Prostate gland (tissue), 2 donors: Measurements from ENCODE around the gene FBXW7. TPM values are rescaled to one million over a fixed set of nuclear protein-coding genes. Genes with fewer than 3 reads are reported as not detected.

ENCODE experiments used
- DNase-seq: peaks from one replicate; pipeline ENCODE4 v3.0.0-alpha.2; 2019; ENCODE audit warnings: low spot score
- H3K27ac ChIP-seq, 2 donors: fragments of 200-600 bp; sonication (generic); 2 replicates each; pipeline ENCODE4 v1.5.1; 2017 to 2019
- H3K27me3 ChIP-seq: fragments of 200-600 bp; sonication (generic); replicated peaks from 2 replicates; pipeline ENCODE4 v1.5.1; 2019; ENCODE audit not compliant: insufficient read depth
- H3K36me3 ChIP-seq, 2 donors: fragments of 200-600 bp; sonication (generic); 1 replicate in 1 of 2; 2 replicates in 1 of 2; pipeline versions ENCODE4 v1.5.1 to v1.8.1; 2017 to 2019
- H3K4me1 ChIP-seq: fragments of 200-600 bp; sonication (generic); replicated peaks from 2 replicates; pipeline ENCODE4 v1.5.1; 2019
- H3K4me3 ChIP-seq, 2 donors: fragments of 200-600 bp; sonication (generic); 2 replicates each; pipeline ENCODE4 v1.5.1; 2017 to 2019
- H3K9me3 ChIP-seq: fragments of 200-600 bp; sonication (generic); 2 replicates; pipeline ENCODE4 v1.5.1; 2017
- POLR2A ChIP-seq: fragments of 450-650 bp; IDR thresholded peaks from one replicate; pipeline ENCODE4 v1.6.1; 2016; ENCODE audit warnings: antibody characterized with exemption, mild to moderate bottlenecking
- POLR2AphosphoS5 ChIP-seq: sonication (generic); formaldehyde crosslinking; IDR thresholded peaks from one replicate; pipeline ENCODE4 v1.6.1; 2017; ENCODE audit warnings: antibody characterized with exemption
- WGBS: methylation state at CpG from one replicate; pipeline ENCODE4 v1.1.5; 2018; 5-methylcytosine and 5-hydroxymethylcytosine counted together
- intact Hi-C: fragments of 100-400 bp; cut with DNase I; formaldehyde crosslinking; loops from one replicate; pipeline ENCODE4 v1.14.2; 2022
- total RNA-seq, 2 donors: library from RNA; depleted of rRNA; stranded (reverse); fragments of >200 nt; gene quantifications; one replicate each; pipeline ENCODE4 v1.1.0, GENCODE V29; 2016
- TF ChIP-seq, protein P1 (sequence below), 4 experiments: fragments of 200-600 bp in 2 of 4; fragments of 450-650 bp in 2 of 4; sonication (generic) in 2 of 4; IDR thresholded peaks; 1 replicate in 3 of 4; 2 replicates in 1 of 4; pipeline ENCODE4 v1.5.1; 2016 to 2019; ENCODE audit warnings: antibody characterized with exemption in 4 of 4, mild to moderate bottlenecking in 2 of 4, moderate library complexity in 2 of 4

Gene FBXW7
- total RNA-seq, 2 donors from 2014 or later, result 21.8 to 24.9 TPM

DNA sequence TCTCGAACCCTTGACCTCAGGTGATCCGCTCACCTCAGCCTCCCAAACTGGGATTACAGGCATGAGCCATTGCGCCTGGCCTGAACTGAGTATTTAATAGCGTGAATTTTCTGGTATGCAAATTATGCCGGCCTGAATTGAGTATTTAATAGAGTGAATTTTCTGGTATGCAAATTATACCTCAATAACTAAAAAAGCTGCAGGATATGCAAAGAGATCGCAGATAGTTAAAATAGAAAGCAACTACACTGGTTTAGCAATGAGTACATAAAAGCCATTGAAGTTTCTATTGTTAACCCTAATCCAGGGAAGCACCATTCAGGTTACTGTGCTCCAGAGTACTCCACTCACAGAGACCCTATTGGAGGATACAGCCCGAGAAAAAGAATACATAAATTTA lies 22.8 kb downstream of the FBXW7 start:
- no peaks in the 10 kb centered on the region for H3K36me3 ChIP-seq
- H3K4me3 ChIP-seq, result no peak overlapping the region
- DNase-seq, result no peak
- WGBS, result 93% methylated on average over 7 of the region's 7 CpGs
- H3K4me1 ChIP-seq, result no peaks in the 10 kb centered on the region
- TF ChIP-seq POLR2A (no peak), POLR2AphosphoS5 (no peak)
- TF ChIP-seq, protein P1, sequence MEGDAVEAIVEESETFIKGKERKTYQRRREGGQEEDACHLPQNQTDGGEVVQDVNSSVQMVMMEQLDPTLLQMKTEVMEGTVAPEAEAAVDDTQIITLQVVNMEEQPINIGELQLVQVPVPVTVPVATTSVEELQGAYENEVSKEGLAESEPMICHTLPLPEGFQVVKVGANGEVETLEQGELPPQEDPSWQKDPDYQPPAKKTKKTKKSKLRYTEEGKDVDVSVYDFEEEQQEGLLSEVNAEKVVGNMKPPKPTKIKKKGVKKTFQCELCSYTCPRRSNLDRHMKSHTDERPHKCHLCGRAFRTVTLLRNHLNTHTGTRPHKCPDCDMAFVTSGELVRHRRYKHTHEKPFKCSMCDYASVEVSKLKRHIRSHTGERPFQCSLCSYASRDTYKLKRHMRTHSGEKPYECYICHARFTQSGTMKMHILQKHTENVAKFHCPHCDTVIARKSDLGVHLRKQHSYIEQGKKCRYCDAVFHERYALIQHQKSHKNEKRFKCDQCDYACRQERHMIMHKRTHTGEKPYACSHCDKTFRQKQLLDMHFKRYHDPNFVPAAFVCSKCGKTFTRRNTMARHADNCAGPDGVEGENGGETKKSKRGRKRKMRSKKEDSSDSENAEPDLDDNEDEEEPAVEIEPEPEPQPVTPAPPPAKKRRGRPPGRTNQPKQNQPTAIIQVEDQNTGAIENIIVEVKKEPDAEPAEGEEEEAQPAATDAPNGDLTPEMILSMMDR (IDR thresholded peaks at IDR 0.05), result no peak
- no peaks in the 10 kb centered on the region for H3K9me3 ChIP-seq
- H3K27me3 ChIP-seq, result no peaks in the 10 kb centered on the region
- intact Hi-C loops, result no loop called here
- no peak overlapping the region for H3K27ac ChIP-seq

DNA sequence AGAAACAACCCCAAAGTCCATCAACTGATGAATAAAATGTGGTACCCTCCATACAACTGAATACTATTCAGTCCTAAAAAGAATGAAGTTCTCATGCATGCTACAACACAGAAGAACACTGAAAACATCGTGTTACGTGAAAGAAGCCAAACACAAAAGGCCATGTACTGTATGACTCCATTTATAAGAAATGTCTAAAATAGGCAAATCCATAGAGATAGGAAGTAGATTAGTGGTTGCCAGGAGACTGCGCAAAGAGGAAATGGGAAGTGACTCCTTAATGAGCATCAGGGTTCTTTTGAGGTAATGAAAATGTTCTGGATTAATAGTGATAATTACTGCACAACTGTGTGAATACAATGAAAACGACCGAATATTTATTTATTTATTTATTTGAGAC lies 23.4 kb downstream of the FBXW7 start:
- Histone ChIP-seq H3K27ac (no peak overlapping the region), H3K27me3 (no peaks in the 10 kb centered on the region), H3K9me3 (no peaks in the 10 kb centered on the region), H3K36me3 (no peaks in the 10 kb centered on the region), H3K4me3 (no peak overlapping the region), H3K4me1 (no peaks in the 10 kb centered on the region)
- intact Hi-C loops, result no loop called here
- no peak for DNase-seq
- WGBS, result 87% methylated on average over 5 of the region's 5 CpGs
- no peak for TF ChIP-seq POLR2A
- TF ChIP-seq, protein P1 (IDR thresholded peaks at IDR 0.05), result no peak
- no peak for TF ChIP-seq POLR2AphosphoS5

DNA sequence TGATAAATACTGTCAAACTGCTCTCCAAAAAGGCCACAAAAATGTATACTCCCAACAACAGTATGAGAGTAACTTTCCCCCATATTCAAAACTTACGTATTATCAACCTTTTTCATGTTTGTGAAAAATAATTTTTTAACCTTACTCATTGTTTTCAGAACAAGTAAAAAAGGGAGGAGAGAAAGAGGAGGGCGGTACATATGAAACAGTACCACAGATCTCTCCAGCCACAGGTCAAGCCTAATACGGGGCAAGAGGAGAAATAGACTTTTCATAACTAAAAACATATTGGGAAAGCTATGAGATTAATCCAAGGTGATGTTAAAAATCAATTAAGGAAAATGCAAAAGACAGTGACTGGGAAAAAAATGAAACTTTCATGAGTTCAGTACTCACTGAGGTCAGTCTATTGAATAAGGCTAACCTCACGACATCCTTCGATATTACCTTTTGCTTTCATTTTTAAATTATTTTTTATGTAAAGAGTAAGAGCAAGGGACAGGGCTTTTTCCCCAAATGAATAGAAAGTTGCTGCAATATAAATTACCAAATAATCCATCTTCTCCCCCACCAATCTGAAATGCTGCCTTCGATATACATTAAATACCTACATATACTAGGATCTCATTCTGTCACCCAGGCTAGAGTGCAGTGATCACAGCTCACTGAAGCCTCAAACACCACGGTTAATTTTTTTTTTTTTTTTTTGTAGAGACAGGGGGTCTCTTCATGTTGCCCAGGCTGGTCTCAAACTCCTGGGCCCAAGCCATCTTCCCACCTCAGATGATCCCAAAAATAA lies 25.3 kb downstream of the FBXW7 start:
- Histone ChIP-seq H3K4me1 (no peaks in the 10 kb centered on the region), H3K4me3 (no peak overlapping the region), H3K27ac (no peak overlapping the region), H3K27me3 (no peaks in the 10 kb centered on the region), H3K9me3 (no peaks in the 10 kb centered on the region), H3K36me3 (no peaks in the 10 kb centered on the region)
- 91% methylated on average over 7 of the region's 7 CpGs for WGBS
- TF ChIP-seq POLR2AphosphoS5 (no peak), POLR2A (no peak)
- TF ChIP-seq, protein P1 (IDR thresholded peaks at IDR 0.05), result no peak
- no peak for DNase-seq
- intact Hi-C loops, result no loop called here

DNA sequence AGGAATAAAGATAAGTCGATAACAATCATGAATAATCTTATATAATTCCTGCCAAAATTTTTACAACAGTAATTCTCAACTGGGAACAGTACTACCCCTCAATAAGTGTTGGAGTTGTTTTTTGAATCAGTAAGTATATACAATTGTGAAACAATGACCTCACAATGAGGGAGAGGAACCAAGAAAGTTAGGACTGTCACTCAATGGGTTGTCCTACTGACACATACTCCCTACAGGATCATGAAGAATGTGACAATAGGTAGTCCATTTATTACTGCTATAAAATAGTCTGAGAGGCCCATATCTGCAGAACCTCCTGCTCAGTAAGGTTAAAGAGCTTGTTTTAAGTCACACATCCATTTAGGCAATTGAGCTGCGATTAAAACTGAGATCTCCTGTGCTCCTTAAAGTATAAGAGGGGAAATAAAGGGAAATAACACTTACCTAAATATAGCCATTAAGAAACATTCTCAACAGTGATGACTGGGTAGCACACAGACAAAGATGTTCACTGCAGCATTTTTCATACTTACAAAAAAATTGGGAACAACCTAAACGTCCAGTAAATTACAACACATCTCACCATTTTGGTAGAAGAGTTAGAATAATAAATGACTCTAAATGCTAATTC lies 26.2 kb downstream of the FBXW7 start:
- H3K4me3 ChIP-seq, result no peak overlapping the region
- DNase-seq, result no peak
- no peaks in the 10 kb centered on the region for H3K27me3 ChIP-seq
- H3K36me3 ChIP-seq, result no peaks in the 10 kb centered on the region
- no peak overlapping the region for H3K27ac ChIP-seq
- WGBS, result 61% methylated on average over 3 of the region's 3 CpGs
- no peaks in the 10 kb centered on the region for H3K9me3 ChIP-seq
- H3K4me1 ChIP-seq, result no peaks in the 10 kb centered on the region
- TF ChIP-seq, protein P1 (IDR thresholded peaks at IDR 0.05), result no peak
- intact Hi-C loops, result no loop called here

DNA sequence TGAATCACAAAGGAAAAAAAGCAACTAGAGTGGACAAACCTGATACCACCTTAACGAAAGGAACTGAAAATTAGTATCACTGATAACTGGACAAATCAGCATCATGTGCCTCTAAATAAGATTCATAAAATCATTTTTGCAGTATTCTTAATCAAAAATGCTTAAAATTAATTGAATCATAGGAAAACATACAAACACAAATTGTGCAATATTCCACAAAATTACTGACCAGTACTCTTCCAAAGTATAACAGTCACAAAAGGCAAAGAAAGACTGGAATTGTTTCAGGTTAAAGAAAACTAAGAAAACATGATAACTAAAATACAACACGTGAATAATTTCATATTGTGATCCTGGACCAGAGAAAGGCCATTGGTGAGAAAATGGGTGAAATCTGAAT lies 27.1 kb downstream of the FBXW7 start:
- Histone ChIP-seq H3K9me3 (no peaks in the 10 kb centered on the region), H3K36me3 (no peaks in the 10 kb centered on the region), H3K27me3 (no peaks in the 10 kb centered on the region), H3K27ac (no peak overlapping the region), H3K4me1 (no peaks in the 10 kb centered on the region), H3K4me3 (no peak overlapping the region)
- no peak for DNase-seq
- 94% methylated on average over 2 of the region's 2 CpGs for WGBS
- intact Hi-C loops, result no loop called here
- TF ChIP-seq POLR2AphosphoS5, result no peak
- TF ChIP-seq, protein P1 (IDR thresholded peaks at IDR 0.05), result no peak
